22Rv1 (cell line): ENCODE measurements around the gene STK39.
"Not testable (repeated sequence)": the region's sequence is repeated elsewhere in the genome, so short reads cannot be mapped to it uniquely, and the experiment has no call there.

Experiments used
- H3K27ac ChIP-seq: fragments of 450-650 bp; 2 replicates; pipeline ENCODE4 v1.5.1; 2017
- ZFX ChIP-seq: fragments of 450-650 bp; IDR thresholded peaks from 2 replicates; pipeline ENCODE4 v1.6.1; 2017; ENCODE audit warnings: antibody characterized with exemption, borderline replicate concordance
- TF ChIP-seq, protein P1 (sequence below): fragments of 450-650 bp; IDR thresholded peaks from 2 replicates; pipeline ENCODE4 v1.5.1; 2017; ENCODE audit warnings: mild to moderate bottlenecking

STK39 gene

DNA sequence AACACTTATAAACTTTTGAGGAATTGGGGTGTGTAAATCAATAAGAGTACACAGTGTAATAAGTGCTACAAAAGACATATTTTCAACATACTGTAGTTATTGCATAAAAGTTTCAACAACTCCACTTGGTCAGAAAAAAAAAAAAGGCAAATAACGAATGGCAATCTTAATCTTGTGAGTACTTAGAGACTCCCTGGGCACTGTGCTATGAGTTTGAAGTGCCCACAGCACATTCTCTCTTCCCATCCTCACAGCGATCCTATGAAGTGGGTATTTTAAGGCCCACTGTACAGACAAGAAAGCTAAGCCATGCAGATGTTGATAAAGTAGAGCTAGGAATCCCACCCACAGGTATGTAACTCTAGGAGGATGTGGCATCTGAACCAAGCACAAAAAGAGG lies 112.3 kb downstream of the STK39 start:
- H3K27ac ChIP-seq = no peak overlapping the region
- TF ChIP-seq ZFX = no peak
- TF ChIP-seq, protein P1, sequence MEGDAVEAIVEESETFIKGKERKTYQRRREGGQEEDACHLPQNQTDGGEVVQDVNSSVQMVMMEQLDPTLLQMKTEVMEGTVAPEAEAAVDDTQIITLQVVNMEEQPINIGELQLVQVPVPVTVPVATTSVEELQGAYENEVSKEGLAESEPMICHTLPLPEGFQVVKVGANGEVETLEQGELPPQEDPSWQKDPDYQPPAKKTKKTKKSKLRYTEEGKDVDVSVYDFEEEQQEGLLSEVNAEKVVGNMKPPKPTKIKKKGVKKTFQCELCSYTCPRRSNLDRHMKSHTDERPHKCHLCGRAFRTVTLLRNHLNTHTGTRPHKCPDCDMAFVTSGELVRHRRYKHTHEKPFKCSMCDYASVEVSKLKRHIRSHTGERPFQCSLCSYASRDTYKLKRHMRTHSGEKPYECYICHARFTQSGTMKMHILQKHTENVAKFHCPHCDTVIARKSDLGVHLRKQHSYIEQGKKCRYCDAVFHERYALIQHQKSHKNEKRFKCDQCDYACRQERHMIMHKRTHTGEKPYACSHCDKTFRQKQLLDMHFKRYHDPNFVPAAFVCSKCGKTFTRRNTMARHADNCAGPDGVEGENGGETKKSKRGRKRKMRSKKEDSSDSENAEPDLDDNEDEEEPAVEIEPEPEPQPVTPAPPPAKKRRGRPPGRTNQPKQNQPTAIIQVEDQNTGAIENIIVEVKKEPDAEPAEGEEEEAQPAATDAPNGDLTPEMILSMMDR = no peak

DNA sequence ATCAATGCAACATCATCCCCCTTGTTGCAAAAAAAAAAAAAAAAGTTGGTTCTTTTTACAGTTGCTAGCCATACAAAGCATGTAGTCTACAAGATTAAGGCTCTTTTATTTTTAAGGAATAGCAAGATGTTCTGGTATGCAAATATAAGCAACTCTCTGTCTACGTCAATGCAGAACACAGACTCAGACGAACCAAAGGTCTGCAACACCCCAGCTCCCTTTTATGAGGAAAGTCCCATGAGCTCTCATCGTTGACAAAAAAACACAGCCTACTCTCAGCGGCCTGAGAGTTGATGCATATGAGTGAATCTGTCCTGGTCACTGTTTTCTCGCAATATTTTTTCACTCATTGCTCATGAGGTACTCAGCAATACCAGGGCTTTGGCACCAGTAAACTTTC lies 112.9 kb downstream of the STK39 start:
- TF ChIP-seq, protein P1 = no peak
- TF ChIP-seq ZFX = no peak
- H3K27ac ChIP-seq = no peak overlapping the region

DNA sequence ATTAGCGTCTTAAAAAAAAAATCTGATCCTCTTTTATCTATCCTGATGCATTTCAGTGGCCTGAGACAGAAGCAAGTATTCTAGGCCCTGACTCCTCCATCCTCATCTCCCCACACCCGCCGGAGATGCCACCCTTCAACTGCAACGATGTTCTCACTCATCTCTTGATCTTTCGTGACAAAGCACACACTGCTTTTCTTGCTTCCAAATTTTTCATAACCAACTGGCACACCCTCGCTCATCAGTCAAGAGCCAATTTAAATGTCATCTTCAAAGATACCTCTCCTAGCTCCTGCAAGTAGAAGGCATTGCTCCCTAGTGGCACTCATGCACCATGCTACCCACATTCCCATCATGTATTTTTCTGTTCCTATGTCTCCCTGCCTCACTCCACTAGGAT lies 115.0 kb downstream of the STK39 start:
- no peak overlapping the region for H3K27ac ChIP-seq
- no peak for TF ChIP-seq ZFX

DNA sequence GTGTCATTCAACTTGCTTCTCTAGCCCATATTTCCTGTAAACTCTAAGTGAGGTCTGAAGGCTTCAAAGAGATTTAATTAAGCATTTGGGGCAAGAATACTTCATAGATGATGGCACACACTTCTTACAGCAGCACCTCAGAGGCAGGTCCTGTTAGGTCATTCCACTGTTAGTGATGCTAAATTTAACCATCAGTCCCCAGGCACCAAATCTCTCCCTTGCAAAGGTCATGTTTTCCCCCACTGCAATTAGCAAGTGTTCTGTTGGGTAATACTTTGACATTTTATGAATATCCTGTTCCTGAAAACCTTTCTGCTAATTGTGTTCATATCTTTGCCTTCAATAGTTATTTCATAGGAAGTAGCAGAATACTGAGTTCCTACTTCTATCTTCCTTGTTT lies 117.0 kb downstream of the STK39 start:
- no peak overlapping the region for H3K27ac ChIP-seq
- TF ChIP-seq ZFX = no peak
- TF ChIP-seq, protein P1 = no peak

DNA sequence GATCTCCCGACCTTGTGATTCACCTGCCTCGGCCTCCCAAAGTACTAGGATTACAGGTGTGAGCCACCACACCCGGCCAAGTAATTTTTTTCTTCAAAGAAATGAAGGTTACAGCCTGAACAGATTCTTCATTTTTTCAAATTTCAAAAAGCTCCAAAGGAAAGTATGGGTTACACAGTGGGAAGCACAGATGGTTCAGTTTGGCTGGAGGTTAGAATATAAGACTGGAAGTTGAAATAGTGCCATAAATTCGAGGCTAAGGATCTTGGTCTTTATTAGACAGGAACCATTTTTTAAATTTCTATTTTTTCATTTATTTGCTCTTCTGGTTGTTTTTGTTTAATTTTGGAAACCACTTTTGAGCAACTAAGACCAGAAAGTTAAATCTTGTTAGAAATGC lies 120.0 kb downstream of the STK39 start:
- TF ChIP-seq, protein P1 = no peak
- no peak for TF ChIP-seq ZFX
- no peak overlapping the region for H3K27ac ChIP-seq

DNA sequence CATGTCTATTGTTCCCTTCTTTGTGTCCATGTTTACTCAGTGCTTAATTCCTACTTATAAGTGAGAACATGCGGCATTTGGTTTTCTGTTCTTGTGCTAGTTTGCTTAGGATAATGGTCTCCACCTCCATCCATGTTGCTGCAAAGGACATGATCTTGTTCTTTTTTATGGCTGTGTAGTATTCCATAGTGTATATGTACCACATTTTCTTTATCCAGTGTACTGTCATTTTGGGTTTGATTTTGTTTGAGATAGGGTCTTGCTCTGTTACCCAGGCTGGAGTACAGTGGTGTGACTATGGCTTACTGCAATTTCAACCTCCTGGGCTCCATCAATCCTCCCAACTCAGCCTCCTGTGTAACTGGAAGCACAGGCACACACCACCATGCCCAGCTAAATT lies 125.2 kb downstream of the STK39 start:
- not testable (repeated sequence) for H3K27ac ChIP-seq

DNA sequence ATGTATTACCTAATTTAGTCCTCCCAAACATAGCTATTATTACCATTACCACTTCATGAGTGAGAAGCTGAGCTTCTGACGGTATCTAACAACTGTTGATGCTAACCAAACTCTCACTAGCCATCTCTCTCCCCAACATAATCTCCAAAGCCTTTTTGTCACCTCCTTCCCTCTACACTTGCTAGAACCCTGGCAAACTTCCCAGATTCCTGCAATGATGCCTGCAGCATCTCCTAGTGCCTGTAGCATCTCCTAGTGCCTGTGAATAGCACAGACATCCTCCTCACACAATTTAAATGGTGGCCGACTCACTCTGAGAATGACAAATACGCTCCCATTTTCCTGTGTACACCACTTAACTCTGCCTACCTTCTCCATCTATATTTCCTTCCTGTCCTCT lies 126.7 kb downstream of the STK39 start:
- H3K27ac ChIP-seq = no peak overlapping the region
- TF ChIP-seq, protein P1 = no peak
- no peak for TF ChIP-seq ZFX

DNA sequence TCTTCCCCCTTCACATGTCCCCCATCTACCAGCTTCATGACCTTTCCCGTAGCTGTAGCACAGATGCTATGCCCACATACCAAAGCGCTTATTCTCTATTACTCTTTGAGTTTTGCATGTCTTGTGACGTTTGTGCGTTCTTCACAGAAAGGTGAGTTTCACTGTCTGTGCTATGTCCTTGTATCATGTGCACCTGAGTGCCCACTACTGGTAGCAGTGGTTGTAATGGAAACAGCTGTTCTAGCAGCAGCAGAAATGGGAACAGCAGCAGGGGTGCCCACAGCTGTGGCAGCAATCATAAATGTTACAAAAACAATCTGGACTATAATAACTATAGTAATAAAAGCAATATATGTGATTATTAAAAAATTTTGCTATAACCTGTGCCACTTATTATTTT lies 127.1 kb downstream of the STK39 start:
- TF ChIP-seq ZFX = no peak
- TF ChIP-seq, protein P1 = no peak
- no peak overlapping the region for H3K27ac ChIP-seq
